ENCODE measurements around the gene DTX1.

The DTX1 gene

GRCh38 chr12:113055594-113056380 lies 743 bp upstream of the DTX1 start:
- no peak for DNase-seq

DNA sequence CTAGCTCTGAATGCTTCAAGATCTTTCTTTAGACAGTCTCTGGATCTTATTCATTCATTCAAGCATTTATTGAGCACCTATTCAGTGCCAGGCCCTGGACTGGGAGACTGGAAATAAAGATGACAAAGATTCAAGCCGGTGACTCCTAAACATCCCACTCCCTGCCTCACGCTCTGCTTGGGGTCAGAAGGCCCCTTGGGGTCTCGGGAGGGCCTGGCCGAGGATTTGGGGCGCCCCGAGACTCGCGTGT lies 224 bp upstream of the DTX1 start:
- no peak for DNase-seq

DNA sequence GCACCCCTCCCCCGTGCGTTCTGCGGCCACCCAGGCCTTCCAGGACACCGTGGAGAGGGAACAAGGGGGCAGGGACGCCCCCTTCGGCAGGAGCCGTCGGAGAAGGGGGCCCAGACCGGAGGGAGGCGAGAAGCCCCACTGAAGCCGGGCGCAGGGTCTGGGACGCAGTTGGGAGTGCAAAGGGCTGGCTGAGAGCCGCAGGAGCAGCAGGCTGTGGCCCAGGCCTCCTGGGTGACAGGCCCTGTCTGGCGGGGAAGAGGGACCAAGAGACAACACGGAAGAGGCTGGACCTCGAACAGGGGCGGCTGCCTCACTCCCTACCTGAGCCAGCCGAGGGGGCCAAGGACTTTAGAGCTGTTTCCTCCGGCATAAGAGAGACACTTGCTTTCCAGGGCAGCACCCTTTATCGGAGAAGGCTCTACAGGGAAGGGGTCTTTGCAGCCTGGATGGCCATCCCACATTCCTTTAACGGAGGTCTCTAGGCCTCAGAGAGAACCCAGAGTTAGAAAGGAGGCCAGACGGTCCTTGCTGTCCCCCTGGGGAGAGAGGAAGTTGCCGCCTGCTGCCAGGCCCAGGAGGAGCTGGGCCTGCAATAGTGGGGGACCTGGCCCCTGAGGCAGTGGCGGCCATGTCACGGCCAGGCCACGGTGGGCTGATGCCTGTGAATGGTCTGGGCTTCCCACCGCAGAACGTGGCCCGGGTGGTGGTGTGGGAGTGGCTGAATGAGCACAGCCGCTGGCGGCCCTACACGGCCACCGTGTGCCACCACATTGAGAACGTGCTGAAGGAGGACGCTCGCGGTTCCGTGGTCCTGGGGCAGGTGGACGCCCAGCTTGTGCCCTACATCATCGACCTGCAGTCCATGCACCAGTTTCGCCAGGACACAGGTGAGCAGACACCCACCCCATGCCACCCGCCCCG lies 1.3 kb downstream of the DTX1 start:
- no peak for DNase-seq

- DNase-seq = no peak
These were observed 2.0 kb downstream of the DTX1 start for GRCh38 chr12:113058553-113058952.

- DNase-seq = no peak
These were observed 2.6 kb downstream of the DTX1 start for GRCh38 chr12:113059071-113059595.

GRCh38 chr12:113060336-113060960 lies 3.9 kb downstream of the DTX1 start:
- DNase-seq = no peak

GRCh38 chr12:113061061-113061694 lies 4.6 kb downstream of the DTX1 start:
- DNase-seq = no peak

DNA sequence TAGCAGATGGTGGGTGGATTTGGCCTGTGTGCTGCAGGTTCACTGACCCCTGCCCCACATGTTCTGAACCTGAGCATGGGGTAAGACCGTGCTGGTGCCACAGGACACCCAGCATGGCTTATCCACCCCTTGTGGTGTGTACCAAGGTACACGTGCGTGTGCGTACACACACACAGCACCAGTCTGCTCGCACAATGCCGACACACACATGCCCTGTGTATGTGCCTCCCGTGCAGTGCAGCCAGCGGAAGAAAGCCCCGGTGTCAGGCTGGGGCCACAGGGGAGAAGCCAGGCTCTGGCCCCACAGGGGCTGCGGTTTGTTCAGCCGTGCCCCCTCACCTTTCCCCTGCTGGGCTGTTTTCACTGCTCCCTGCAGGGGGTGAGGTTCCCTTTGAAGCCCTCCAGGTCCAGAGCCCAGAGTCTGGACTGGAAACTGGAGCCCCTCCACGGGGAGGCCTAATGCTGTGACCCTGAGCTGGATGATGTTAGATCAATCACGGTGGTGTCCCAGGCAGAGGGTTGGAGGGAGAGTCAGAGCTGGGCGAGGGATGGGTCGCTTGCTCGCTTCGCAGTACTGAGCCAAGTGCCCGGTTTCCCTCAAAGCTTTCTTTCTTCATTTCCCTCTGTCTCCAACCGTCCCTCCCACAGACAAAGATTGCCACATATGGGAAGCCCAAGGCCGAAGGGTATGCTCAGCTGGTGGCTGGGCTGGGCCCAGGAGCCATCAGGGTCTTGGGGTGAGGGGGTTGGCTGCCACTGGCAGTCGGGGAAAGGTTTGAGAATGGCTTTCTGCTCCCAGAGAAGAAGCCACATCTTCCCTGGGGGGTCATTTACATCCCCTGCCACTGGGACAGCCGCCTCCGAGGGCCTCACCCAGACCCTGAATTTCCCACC lies 6.2 kb downstream of the DTX1 start:
- no peak for DNase-seq

GRCh38 chr12:113063396-113064350 lies 7.1 kb downstream of the DTX1 start:
- DNase-seq = no peak

DNA sequence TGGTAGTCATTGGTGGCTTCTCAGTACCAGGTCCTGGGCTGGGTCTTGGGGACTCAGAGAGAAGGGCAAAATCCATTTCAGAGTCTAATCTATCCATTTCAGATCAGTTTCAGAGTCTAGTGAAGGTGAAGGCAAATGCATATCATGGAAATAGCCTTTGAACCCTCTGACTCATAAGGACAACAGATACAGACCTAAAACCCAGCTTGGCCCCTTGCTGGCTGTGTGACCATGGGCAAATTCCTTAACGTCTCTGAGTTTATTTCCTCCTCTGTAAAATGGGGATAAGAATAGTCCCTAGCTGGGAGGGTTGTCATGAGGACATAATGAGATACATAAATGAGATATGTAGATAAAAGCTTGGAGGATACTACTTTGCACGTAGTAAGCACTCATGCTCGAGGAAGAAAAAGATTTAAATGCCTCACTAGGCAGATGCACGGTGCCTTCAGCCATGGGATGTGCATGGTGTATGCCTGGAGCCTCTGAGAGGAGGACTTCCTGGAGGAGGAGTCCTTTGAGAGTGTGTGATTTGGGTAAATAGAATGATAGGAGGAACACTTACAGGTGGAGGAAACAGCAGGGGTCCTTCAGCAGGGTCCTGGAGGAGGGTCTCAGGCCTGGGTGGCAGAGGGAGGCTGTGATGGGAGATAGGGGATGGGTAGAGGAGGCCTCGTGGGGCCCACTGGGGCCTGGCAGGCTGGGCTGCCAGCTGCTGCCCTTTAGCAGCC lies 8.0 kb downstream of the DTX1 start:
- DNase-seq = no peak

DNA sequence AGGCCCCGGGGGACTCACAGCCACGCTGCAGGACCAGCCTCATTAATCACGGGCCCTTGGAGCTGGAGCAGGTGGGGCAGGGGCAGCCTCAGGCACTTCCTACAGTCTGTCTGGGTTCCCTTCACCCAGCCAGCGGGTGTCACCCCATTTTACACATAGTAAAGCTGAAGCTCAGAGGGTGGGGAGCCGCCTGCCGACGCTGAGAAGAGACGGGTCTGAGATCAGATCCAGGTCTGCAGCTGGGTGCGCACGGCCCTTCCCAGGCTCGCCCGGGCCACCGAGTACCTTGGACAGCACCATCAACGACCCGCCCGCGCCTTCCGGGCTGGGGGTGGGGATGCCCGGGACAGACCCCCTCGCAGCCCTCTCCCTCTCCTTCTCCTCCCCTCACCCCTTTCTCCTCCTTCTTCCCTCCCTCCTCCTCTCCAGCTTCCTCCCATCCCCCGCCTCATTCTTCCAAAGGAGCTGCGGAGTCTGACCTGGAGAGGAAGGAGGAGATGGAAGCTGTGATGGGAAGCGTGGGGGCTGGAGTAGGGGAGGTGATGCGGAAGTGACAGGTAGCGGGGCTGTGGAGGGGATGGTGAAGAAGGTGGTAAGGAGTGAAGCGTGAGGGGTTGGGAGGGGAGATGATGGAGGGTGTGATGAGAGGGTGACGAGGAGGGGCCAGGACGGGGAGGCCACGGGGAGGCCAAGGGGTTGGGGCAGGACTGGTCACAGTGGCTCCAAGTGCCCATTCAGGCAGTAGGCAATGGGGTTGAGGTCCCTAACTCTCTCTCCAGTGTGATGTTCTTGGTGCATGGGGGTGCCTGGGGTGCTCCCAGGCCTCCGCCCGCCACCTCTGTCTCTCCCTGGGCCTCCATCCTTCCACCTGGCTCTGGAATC lies 8.8 kb downstream of the DTX1 start:
- no peak for DNase-seq

DNA sequence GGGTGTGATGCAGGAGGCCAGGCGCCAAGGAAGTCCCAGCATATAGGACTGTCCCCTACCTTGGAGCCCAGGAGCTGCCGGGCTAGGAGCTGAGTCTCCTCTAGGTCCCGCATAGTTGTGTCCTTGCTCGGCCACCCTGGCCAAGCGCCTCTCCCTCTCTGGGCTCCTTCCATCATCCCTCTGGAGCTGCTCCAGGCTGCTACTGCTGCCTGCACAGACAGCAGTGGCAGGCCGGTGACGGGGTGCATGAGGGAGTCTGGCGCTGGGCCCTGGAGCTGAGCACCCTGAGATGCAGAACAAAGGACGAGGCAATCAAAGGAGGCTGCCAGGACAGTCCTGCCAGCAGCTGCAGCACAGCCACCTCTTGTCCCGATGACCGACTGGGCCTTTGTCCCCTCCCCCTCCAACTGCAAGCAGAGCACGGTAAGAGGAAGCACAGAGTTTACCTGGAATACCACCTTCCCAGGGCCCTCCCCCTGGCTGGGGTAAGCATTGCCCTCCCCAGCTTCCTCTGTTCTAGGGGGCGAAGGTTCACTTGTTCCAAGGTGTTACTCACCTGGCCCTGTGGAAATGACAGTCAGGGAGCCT lies 10.4 kb downstream of the DTX1 start:
- DNase-seq = no peak

DNA sequence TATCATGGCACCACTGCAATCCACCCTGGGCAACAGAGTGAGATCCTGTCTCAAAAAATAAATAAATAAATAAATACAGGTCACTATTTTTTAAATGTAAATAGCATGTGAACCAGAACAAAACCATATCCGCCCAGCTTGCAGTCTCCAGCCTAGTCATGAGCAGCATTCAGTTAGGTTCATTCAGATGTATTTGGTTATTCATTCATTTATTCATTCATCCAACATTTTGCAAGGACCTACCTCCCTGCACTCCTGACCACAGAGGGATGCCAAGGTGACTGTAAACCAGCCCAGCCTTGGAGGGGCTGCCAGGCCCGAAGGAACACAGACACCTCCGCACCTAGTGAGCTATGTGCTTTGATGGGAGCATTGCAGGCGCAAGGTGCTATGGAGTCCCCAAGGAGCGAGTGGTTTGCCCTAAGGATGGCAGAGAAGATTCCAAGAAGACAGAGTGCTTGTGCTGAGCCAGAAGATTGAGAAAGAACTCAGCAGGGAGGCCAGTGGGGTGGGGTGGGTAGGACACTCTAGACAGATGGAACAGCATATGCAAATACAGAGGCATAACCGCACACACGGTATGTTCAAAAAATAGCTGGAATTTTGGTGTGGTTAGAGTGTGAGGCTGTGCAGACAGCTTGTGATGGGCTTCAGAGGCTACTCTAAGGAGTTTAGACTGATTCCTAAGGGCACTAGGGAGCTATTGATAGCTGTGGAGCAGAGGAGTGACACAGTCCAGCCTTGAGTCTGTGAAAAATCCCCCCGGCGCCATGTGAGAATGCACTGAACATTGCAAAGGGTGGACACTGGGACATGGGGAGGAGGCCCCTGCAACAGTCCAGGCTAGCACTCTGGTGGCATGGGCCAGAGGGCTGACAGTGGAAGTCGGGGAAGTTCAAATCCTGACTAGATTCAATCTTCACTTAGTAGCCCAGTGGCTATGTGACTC lies 11.7 kb downstream of the DTX1 start:
- no peak for DNase-seq

GRCh38 chr12:113069149-113069548 lies 12.6 kb downstream of the DTX1 start:
- no peak for DNase-seq

DNA sequence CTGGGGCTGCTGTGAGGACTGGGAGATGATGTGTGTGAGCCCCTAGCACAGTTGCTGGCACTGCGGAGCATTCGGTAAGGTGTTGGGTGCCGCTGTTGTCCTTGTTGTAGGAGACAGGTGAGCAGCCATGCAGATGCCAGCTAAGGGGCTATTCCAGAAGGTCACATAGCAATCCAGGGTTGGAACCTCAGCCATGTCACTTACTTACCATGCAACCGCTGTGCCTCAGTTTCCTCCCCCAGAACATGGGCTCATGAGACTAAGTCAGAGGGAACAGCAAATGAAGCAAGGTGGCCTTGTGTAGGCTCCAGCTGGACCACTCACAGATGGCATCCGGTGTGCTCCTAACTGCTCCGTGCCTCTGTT lies 13.2 kb downstream of the DTX1 start:
- DNase-seq = no peak

GRCh38 chr12:113070117-113070906 lies 13.8 kb downstream of the DTX1 start:
- no peak for DNase-seq

Measured in midbrain (tissue), 1 donor.